HepG2 (cell line): ENCODE data around the gene MTFR1L. TPM values are rescaled to one million over a fixed set of nuclear protein-coding genes. Genes with fewer than 3 reads are reported as not detected.

Experiments
- ATAC-seq: fragments of 200-7000 bp; cut with Tn5 transposase; 3 replicates; pipeline ENCODE4 v1.9.1; 2020; ENCODE audit warnings: mild to moderate bottlenecking, moderate library complexity
- BruUV-seq: library from RNA; stranded (reverse); fragments of 400-500 nt; replicated peaks from 2 replicates; lab custom pipeline; 2021; lab: Mats Ljungman, UMichigan
- CTCF ChIA-PET: fragments of 300-600 bp; formaldehyde crosslinking; extraction: SDS; loops from one replicate; lab custom pipeline; 2021; ENCODE audit warnings: low total read pairs, inconsistent platforms, low intra/inter-chr PET ratio; lab: Yijun Ruan, JAX
- POLR2A ChIA-PET: fragments of 350-600 bp; sonication (Branson Sonifier 250); formaldehyde crosslinking; loops from one replicate; lab custom pipeline; 2020; ENCODE audit warnings: antibody characterized with exemption, inconsistent platforms; lab: Yijun Ruan, JAX
- DNase-seq: peaks from one replicate; pipeline ENCODE4 v3.0.0-alpha.2; 2015; ENCODE audit warnings: low spot score
- FAIRE-seq: peaks from 3 replicates; lab custom pipeline; 2011; peaks lifted over from hg19 to GRCh38; lab: Jason Lieb, UNC
- H2AFZ ChIP-seq: one replicate; pipeline ENCODE4 v1.6.1; 2011; ENCODE audit warnings: low read length, inconsistent platforms
- H3K27ac ChIP-seq: fragments of 300-600 bp; 3 replicates; pipeline ENCODE4 v1.8.0; 2011; ENCODE audit warnings: mixed run types, mild to moderate bottlenecking, mixed read lengths, low read length, inconsistent platforms; ENCODE audit not compliant: insufficient read depth; ENCODE audit errors: extremely low read length
- H3K27me3 ChIP-seq, 2 experiments: fragments of 200-600 bp in 1 of 2; 2 replicates in 1 of 2; 3 replicates in 1 of 2; pipeline versions ENCODE4 v1.6.0 to v1.8.0; 2011; ENCODE audit warnings: low read length in 2 of 2, mild to moderate bottlenecking in 2 of 2, moderate library complexity in 2 of 2, inconsistent platforms in 1 of 2; ENCODE audit not compliant: insufficient read depth in 2 of 2, control insufficient read depth in 1 of 2
- H3K36me3 ChIP-seq, 2 experiments: fragments of 200-600 bp in 1 of 2; replicated peaks in 1 of 2; 2 replicates in 1 of 2; 3 replicates in 1 of 2; pipeline versions ENCODE4 v1.5.1 to v1.8.0; 2011; ENCODE audit warnings: low read length in 2 of 2, inconsistent platforms in 1 of 2; ENCODE audit not compliant: insufficient read depth in 2 of 2, control insufficient read depth in 1 of 2
- H3K4me1 ChIP-seq: 2 replicates; pipeline ENCODE4 v1.5.1; 2012; ENCODE audit warnings: low read length, inconsistent platforms; ENCODE audit not compliant: insufficient read depth
- H3K4me2 ChIP-seq: 2 replicates; pipeline ENCODE4 v1.6.0; 2011; ENCODE audit warnings: low read depth, low read length, inconsistent platforms
- H3K4me3 ChIP-seq, 3 experiments: fragments of 200-600 bp in 1 of 3; sonication (generic), shearing (Covaris generic) in 1 of 3; replicated peaks in 1 of 3; 2 replicates each; pipeline ENCODE4 v1.5.1; 2011 to 2016; ENCODE audit warnings: low read length in 3 of 3, inconsistent platforms in 2 of 3, low read depth in 2 of 3, mild to moderate bottlenecking in 2 of 3, control low read depth in 1 of 3, mixed read lengths in 1 of 3; ENCODE audit not compliant: insufficient read depth in 1 of 3
- H3K79me2 ChIP-seq: one replicate; pipeline ENCODE4 v1.6.1; 2011; ENCODE audit warnings: low read length, inconsistent platforms; ENCODE audit not compliant: insufficient read depth
- H3K9ac ChIP-seq: 2 replicates; pipeline ENCODE4 v1.6.0; 2011; ENCODE audit warnings: mild to moderate bottlenecking, low read depth, low read length, inconsistent platforms; ENCODE audit not compliant: insufficient read depth
- H3K9me3 ChIP-seq: 2 replicates; pipeline ENCODE4 v1.5.1; 2012; ENCODE audit warnings: mild to moderate bottlenecking, low read length
- H4K20me1 ChIP-seq: 2 replicates; pipeline ENCODE4 v1.6.0; 2011; ENCODE audit warnings: inconsistent platforms, mild to moderate bottlenecking, low read length, moderate library complexity; ENCODE audit not compliant: insufficient read depth
- EED ChIP-seq: sonication (generic); formaldehyde crosslinking; IDR thresholded peaks from 2 replicates; pipeline ENCODE4 v1.5.0; 2020; ENCODE audit warnings: mild to moderate bottlenecking, missing genetic modification reagents
- HNF4G ChIP-seq, 2 experiments: sonication (generic) in 1 of 2; formaldehyde crosslinking in 1 of 2; IDR thresholded peaks; 2 replicates each; pipeline versions ENCODE4 v1.4.0 to v1.6.1; 2011 to 2020; ENCODE audit warnings: borderline replicate concordance in 2 of 2, low read depth in 2 of 2, mild to moderate bottlenecking in 2 of 2, low read length in 1 of 2, missing genetic modification reagents in 1 of 2, moderate library complexity in 1 of 2
- KDM4B ChIP-seq: sonication (generic); formaldehyde crosslinking; IDR thresholded peaks from 2 replicates; pipeline ENCODE4 v1.4.0; 2020; ENCODE audit warnings: missing genetic modification reagents
- KLF9 ChIP-seq: IDR thresholded peaks from 2 replicates; pipeline ENCODE4 v1.6.1; 2016; ENCODE audit warnings: low read depth
- RXRA ChIP-seq: sonication (generic); formaldehyde crosslinking; IDR thresholded peaks from 2 replicates; pipeline ENCODE4 v1.5.1; 2020; ENCODE audit warnings: missing genetic modification reagents
- SPEN ChIP-seq: sonication (generic); formaldehyde crosslinking; IDR thresholded peaks from 2 replicates; pipeline ENCODE4 v1.5.1; 2020; ENCODE audit warnings: low read depth, mild to moderate bottlenecking, missing genetic modification reagents
- ZBTB33 ChIP-seq: sonication (generic); formaldehyde crosslinking; IDR thresholded peaks from 2 replicates; pipeline ENCODE4 v1.4.0; 2020; ENCODE audit warnings: missing genetic modification reagents
- ZNF354B ChIP-seq: sonication (generic); formaldehyde crosslinking; IDR thresholded peaks from 2 replicates; pipeline ENCODE4 v1.8.0; 2022; ENCODE audit warnings: mild to moderate bottlenecking, missing genetic modification reagents
- ZNF382 ChIP-seq: sonication (generic); formaldehyde crosslinking; IDR thresholded peaks from 2 replicates; pipeline ENCODE4 v1.5.0; 2020; ENCODE audit warnings: missing genetic modification reagents, mild to moderate bottlenecking, borderline replicate concordance
- ZNF589 ChIP-seq: sonication (generic); formaldehyde crosslinking; conservative IDR thresholded peaks from 2 replicates; pipeline ENCODE4 v1.8.0; 2022; ENCODE audit warnings: mild to moderate bottlenecking, moderate library complexity, missing genetic modification reagents
- ZNF780A ChIP-seq: sonication (generic); formaldehyde crosslinking; IDR thresholded peaks from 2 replicates; pipeline ENCODE4 v1.8.0; 2022; ENCODE audit warnings: mild to moderate bottlenecking, missing genetic modification reagents, moderate library complexity
- ZUFSP ChIP-seq: sonication (generic); formaldehyde crosslinking; IDR thresholded peaks from 2 replicates; pipeline ENCODE4 v1.9.0; 2021; ENCODE audit warnings: missing genetic modification reagents, mild to moderate bottlenecking, borderline replicate concordance
- ZZZ3 ChIP-seq: sonication (generic); formaldehyde crosslinking; IDR thresholded peaks from 2 replicates; pipeline ENCODE4 v1.4.0; 2020; ENCODE audit warnings: missing genetic modification reagents, mild to moderate bottlenecking, borderline replicate concordance
- WGBS: methylation state at CpG from one replicate; pipeline ENCODE4 v1.1.6; 2017; ENCODE audit warnings: low lambda C conversion rate; 5-methylcytosine and 5-hydroxymethylcytosine counted together
- in situ Hi-C: cut with HindIII; loops from 2 replicates; pipeline ENCODE4 v1.10.0; 2017; ENCODE audit warnings: low pct_unique_long_range_greater_than_20kb; ENCODE audit not compliant: extremely low pct_ligation_motif_present
- intact Hi-C: fragments of 100-400 bp; cut with micrococcal nuclease; formaldehyde crosslinking; loops from one replicate; pipeline ENCODE4 v1.10.0; 2022; ENCODE audit not compliant: unreplicated experiment
- polyA plus RNA-seq, 8 experiments: library from polyadenylated mRNA; depleted of rRNA in 3 of 8; stranded (reverse) in 7 of 8; unstranded in 1 of 8; fragments of >200 nt; fragmentation: Illumina TruSeq in 4 of 8; extraction: Trizol in 4 of 8; gene quantifications; 2 replicates each; pipeline versions ENCODE4 v1.2.1 to v1.2.3, GENCODE V29; 2011 to 2016; ENCODE audit warnings: low read depth in 4 of 8, missing spikeins in 1 of 8, mixed read lengths in 1 of 8; ENCODE audit not compliant: insufficient read depth in 1 of 8
- total RNA-seq, 5 experiments: library from RNA; depleted of rRNA; stranded (reverse); fragments of >200 nt; fragmentation: Illumina TruSeq; extraction: Trizol; gene quantifications; 2 replicates each; pipeline ENCODE4 v1.2.3, GENCODE V29; 2016; ENCODE audit warnings: low read depth in 1 of 5
- TF ChIP-seq, protein P1 (sequence below): sonication (generic); formaldehyde crosslinking; conservative IDR thresholded peaks from 2 replicates; pipeline ENCODE4 v1.4.0; 2020; ENCODE audit warnings: missing genetic modification reagents
- TF ChIP-seq, protein P2 (sequence below): sonication (generic); formaldehyde crosslinking; IDR thresholded peaks from 2 replicates; pipeline ENCODE4 v1.5.0; 2020; ENCODE audit warnings: mild to moderate bottlenecking, missing genetic modification reagents

Gene MTFR1L
- total and polyA plus RNA-seq, 2 of the 13 experiments (the other 11 are each of a cell fraction or from before 2014, with no cell fraction given), result 38.0 to 55.7 TPM

- Histone ChIP-seq H4K20me1 (no peaks in the 10 kb centered on the region), H3K36me3 (no peaks in the 10 kb centered on the region), H3K9ac (no peak overlapping the region), H3K27ac (no peak overlapping the region), H3K4me1 (peaks cover 13% of the 10 kb centered on the region), H3K79me2 (no peaks in the 10 kb centered on the region), H3K4me3 (no peak overlapping the region), H2AFZ (no peak overlapping the region), H3K9me3 (no peaks in the 10 kb centered on the region), H3K27me3 (no peaks in the 10 kb centered on the region), H3K4me2 (no peak overlapping the region)
- whole genome bisulfite sequencing, result 88% methylated on average over 12 of the region's 24 CpGs
- in situ Hi-C loops (loop anchor here (25.0 kb wide), 1 partner anchor 202 kb away; the partner anchor contains the start of gene MAN1C1), intact Hi-C loops (no loop called here)
- FAIRE-seq (no peak), ATAC-seq (no peak), DNase-seq (no peak)
- POLR2A ChIA-PET, result no interaction called here
- no TSS peak for BruUV-seq
- CTCF ChIA-PET, result no interaction called here
- TF ChIP-seq, protein P1, sequence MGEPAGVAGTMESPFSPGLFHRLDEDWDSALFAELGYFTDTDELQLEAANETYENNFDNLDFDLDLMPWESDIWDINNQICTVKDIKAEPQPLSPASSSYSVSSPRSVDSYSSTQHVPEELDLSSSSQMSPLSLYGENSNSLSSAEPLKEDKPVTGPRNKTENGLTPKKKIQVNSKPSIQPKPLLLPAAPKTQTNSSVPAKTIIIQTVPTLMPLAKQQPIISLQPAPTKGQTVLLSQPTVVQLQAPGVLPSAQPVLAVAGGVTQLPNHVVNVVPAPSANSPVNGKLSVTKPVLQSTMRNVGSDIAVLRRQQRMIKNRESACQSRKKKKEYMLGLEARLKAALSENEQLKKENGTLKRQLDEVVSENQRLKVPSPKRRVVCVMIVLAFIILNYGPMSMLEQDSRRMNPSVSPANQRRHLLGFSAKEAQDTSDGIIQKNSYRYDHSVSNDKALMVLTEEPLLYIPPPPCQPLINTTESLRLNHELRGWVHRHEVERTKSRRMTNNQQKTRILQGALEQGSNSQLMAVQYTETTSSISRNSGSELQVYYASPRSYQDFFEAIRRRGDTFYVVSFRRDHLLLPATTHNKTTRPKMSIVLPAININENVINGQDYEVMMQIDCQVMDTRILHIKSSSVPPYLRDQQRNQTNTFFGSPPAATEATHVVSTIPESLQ, result no peak
- TF ChIP-seq KLF9 (no peak), SPEN (CRISPR knock-in tag) (no peak), HNF4G (IDR thresholded peaks at IDR 0.05; ENCODE audit: borderline replicate concordance, low read depth, low read length) (no peak), HNF4G (CRISPR knock-in tag; IDR thresholded peaks at IDR 0.05; ENCODE audit: borderline replicate concordance, low read depth) (no peak), ZZZ3 (CRISPR knock-in tag) (no peak), ZBTB33 (CRISPR knock-in tag) (no peak), ZNF382 (CRISPR knock-in tag) (no peak), KDM4B (CRISPR knock-in tag) (no peak), ZNF589 (no peak), ZUFSP (CRISPR knock-in tag) (no peak), RXRA (CRISPR knock-in tag) (no peak), ZNF354B (CRISPR knock-in tag) (no peak), ZNF780A (no peak), EED (CRISPR knock-in tag) (no peak)
- TF ChIP-seq, protein P2, sequence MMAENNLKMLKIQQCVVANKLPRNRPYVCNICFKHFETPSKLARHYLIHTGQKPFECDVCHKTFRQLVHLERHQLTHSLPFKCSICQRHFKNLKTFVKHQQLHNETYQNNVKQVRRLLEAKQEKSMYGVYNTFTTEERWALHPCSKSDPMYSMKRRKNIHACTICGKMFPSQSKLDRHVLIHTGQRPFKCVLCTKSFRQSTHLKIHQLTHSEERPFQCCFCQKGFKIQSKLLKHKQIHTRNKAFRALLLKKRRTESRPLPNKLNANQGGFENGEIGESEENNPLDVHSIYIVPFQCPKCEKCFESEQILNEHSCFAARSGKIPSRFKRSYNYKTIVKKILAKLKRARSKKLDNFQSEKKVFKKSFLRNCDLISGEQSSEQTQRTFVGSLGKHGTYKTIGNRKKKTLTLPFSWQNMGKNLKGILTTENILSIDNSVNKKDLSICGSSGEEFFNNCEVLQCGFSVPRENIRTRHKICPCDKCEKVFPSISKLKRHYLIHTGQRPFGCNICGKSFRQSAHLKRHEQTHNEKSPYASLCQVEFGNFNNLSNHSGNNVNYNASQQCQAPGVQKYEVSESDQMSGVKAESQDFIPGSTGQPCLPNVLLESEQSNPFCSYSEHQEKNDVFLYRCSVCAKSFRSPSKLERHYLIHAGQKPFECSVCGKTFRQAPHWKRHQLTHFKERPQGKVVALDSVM (CRISPR knock-in tag), result no peak
Observed at GRCh38 chr1:25813734-25814471, 5.9 kb upstream of the MTFR1L start.
